GM18520 (cell line): ENCODE results near the gene CA5A.
A peak's percentile ranks its signal among the peaks of the same experiment; 100 is the strongest.

ENCODE experiments used
- ATAC-seq: cut with Tn5 transposase; IDR thresholded peaks from one replicate; pipeline ENCODE4 v1.9.1; 2021; ENCODE audit not compliant: unreplicated experiment

CA5A gene

DNA sequence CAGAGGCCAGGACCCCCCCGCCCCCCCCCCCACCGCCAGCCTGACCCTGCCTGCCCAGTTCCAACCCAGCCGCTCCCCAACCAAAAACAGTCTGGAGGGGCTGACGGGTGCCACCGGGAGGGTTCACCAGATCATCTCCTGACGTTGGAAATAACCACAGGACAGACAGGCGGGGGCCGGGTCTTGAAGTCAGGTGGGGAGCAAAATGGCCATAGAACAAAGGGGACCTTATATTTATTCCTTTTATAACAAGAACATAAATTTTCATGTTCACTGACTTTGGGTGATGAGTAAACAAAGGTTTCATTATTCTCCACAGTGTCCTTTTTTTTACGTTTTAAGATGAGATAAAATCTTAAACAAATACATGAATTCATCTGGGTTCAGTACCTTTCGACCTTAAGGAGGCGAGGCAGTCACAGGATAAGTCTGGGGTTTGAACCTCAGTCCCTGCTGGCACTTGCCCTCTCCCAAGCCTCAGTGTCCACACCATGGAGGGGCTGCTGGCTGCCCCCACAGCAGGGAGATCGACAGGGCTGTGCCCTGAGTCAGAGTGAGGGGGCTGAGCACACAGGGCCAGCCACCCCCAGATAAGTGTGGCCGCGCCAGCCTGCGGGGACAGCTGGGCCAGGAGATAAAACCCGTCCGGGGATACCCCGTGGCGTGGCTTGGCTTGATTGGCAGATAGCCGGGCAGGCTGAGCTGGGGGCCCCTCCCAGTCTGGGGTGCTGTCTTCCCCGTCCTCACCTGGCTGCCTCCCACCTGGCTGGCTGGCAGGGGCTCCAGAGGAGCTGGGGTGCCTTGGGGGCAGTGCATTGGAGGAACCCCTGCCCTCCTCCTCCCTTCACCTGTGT is 82.0 kb downstream of the CA5A start:
- ATAC-seq, result no peak

DNA sequence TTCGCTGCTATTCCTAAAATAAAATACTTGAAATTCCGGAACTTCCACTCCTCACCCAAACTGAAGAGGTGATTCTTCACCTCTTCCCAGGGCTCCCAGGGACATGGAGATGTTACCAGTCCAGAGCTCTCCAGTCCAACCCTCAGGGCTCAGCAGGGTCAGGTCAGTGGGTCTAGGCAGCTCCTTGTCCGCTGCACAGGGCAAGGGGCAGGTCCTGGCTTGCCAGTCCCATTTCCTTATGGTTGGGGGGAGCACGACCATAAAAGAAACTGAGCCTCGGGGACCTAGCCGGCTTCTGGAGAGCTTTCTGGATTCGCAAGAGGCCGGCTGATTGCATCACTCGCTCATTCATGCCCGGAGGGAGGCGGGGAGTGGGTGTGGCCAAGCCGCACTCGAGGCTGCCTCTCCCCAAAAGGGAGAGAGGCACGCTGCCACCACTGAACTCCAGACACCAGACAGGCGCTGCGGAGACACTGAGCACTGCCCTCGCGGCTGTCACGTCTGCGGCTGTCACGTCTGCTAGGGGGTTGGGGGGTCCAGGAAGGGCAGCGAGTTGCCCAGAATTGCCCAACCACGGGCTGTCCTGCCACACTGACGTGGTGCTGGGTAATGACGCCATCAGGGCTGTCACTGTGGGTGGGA is 82.8 kb downstream of the CA5A start:
- peak; percentile 49 for ATAC-seq

DNA sequence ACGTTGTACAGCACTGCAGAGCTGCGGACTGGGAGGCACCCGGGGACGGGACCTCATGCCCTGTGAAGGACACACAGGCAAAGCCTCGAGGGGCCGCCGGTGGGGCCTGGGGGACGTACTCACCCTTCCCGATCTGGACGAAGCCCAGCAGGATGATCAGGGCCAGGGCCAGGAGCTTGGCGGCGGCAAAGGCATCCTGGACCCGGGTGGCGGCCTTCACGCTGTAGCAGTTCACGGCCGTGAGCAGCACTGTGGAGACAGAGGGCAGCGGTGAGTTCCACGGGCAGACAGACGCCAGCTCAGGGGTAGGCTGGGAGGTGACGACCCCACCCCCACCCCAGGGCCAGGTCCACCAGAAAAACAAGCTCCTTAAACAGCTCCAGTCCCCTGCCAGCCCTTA is 84.7 kb downstream of the CA5A start:
- ATAC-seq, result no peak

DNA sequence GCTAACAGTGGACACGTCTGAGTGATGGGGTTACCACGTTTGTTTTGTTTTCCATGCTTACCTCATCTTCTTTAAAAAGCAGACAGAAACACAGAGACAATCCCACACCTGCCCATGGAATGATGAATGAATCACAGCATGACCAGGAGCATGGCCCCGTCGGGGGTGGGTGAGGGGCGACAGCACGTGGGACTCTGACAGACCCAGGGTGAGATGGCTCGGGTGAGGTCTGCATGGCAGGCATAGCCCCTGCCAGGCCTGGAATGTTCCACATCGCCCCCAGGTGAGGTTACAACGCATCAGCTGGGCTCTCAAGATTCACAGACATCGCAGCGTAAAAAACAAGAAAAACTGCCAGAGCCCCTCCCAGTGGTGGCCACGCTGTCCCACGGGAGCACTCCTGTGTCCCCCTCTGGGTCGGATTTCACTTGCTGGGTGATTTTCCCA is 85.2 kb downstream of the CA5A start:
- ATAC-seq, result no peak

DNA sequence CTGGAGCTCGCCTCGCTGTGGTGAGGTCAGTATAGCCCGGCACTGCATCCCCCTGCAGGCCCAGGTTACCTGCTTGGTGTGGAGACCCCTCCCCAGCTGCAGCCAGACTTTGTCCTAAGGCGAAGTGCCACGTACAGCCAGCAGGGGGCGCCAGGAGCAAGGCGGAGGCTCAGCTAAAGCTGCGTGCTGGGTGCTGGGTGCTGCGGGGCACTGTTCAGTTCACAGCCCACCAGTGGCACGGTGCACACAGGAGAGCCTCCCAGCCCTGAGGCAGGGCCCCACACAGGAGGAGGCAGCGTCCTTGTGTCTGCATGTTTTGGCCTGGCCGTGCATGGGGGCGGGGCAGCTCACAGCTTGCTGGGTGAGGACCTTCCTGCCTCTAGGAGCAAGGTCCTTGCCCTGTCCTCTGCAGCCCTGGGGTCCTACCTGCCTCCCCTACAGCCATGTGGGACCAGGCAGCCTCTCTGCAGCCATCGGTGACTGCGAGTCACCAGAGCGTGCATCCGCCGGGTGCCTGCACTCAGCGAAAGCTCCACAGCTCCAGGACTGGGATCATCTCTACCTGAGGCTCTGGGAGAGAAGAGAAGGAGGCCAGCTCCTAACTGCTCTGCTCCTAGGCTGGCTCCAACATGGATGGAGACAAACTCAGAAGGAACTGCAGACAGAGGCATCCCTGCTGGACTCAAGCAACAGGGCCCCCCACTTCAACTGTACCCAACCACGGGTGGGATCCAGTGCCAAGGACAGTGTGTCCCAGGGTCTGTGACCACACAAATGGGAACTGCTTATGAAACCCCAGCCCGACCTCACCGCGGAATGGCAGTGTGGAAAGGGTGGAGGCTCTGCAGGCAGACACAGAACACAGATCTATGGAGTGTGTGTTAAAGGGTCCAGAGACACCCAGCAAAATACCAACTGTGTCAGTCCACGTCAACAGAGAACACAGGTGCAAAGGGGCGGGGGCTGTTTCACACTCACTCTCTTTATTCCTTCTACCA is 86.0 kb downstream of the CA5A start:
- ATAC-seq, result no peak

DNA sequence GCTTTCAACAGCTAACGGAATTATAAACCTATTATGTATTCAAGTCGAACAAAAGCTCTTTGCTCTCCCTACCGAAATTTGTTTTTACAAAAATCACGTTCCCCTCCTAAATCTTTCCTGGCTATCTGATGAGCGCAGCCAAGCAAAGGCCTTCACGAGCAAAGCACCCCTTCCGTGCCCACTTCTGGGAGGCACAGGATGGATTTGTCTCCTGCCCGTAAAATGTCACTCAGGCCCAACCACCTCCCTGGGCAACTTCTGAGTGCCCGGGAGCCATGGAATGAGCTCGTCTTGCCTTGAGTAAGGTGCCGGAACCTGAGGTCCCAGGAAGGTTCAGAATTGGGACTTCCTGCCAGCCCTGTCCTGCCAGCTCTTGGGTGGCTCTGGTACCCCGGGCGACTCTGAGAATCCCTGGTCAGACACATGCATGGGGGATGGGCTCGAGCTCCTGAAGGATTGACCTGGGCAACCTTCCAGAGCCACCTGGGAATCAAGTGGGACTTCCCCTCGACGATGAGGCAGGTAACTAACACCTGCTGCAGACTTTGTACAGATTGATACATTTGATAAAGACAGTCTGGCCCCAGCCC is 86.8 kb downstream of the CA5A start:
- ATAC-seq, result no peak

DNA sequence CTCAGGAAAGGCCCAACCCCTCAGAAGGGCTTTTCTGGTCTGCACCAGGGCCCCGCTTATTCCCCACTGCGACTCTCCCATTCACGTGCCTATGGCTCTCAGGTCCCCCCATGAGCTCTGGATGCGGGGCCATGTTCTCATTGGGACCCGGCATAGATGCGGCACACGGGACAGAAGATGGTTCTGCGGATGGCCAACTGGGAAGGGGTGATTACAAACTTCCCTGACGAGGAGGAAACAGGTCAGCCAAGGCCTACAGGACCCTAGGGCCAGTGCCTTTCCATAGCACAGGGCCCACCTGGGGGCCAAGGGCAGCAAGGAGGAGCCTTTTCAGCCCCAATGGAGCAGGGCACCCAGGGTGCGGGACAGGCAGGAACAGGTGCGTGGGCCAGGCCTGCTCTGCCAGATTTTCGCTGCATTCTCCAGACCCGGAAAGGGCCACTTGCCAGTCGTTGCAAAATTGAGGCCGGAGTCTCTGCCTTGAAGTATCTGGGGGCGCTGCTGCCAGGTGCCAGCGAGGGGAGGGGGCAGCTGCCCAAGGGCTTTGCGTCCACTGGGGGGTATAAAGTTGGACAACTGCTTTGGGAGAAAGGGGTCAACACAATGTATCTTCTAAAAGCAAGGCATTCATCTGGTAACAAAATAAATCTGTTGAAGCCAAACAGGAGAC is 87.5 kb downstream of the CA5A start:
- no peak for ATAC-seq

DNA sequence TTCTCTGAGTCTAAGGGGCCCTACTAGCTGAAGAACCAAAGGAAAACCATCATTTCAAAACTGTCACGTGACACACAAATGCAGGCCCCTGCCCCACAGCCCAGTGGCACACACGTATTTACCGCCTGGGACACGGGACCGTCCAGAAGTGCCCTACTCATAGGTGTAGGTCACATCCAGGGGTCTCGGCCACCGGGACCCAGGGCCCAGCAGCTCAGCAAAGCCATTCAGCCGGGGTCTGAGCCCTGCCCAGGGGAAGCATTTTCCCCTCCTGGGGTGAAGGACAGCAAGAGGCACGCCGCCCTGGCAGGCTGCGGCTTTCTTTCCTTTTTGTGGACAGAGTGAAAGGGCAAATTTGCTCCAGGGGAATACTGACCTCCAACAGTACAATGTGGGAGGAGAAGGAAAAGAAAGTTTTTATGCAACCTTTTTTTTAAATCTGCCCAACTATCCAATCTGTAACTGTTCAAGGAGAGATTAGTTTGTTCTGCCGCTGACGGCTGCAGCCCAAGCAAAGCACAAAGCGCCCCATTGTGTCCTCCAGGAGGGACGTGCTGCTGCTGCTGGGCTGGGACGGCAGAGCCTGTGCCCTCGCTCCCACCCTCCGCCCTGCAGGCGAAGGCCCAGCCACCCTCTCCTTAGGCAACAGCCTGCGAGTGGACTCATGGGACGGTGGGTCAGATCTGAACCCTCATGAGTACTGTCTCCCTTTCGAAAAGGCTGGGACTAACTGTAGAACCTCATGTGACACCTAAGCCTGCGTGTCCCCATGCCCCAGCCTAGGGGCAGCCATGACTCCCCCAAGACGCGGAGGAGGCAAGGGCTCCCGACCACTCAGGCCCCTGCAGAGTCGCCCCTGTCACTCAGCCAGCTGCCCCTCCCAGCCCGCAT is 88.3 kb downstream of the CA5A start:
- no peak for ATAC-seq

DNA sequence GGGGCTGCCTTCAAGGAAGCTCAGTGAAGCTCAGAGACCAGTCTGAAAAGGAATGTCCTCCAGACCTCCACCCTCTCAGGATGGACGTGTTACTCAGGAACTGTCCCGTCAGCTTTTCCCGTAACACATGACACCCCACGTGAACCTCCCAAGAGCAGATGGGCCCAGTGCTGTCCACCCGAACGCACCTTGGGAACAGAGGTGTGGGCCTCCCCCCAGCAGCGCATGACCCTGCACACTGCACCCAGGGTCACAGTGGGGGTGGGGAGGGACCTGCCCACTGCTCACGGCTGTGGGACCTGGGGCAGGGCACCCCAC is 88.9 kb downstream of the CA5A start:
- ATAC-seq, result no peak

DNA sequence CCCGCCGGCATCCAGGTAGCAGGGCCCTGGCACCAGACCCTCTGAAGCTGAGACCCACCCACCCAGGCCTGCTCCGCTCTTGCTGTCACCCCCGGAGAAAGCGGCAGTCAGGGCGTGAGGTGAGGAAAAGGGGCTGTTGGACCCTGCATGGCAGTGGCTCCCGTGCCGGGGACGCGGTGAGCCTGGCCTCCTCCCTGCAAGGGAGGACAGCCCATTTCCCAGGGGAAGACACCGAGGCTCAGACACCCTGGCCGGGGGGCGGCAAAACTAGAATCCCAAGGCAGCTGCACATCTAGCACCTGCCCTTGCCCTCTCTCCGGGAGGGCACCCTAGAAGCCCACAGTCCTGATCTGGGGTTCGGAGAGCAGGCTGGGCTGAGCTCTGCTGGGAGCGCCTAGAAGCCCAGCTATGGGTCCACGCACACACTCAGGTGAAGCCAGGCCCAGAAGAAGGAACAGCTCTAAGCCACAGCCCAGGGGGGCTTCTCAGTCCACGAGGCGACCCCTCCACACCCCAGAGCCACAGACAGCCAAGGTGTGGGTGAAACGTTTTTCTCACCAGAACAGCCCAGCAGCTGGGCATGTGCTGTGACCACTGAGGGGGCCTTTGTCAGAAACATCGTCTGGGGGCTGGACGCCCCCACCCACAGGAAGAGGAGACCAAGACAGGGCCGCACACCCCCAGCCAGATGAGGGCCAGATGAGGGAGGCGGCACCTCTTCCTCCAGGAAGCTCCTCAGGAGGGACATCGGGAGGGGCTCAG is 89.4 kb downstream of the CA5A start:
- ATAC-seq, result no peak

DNA sequence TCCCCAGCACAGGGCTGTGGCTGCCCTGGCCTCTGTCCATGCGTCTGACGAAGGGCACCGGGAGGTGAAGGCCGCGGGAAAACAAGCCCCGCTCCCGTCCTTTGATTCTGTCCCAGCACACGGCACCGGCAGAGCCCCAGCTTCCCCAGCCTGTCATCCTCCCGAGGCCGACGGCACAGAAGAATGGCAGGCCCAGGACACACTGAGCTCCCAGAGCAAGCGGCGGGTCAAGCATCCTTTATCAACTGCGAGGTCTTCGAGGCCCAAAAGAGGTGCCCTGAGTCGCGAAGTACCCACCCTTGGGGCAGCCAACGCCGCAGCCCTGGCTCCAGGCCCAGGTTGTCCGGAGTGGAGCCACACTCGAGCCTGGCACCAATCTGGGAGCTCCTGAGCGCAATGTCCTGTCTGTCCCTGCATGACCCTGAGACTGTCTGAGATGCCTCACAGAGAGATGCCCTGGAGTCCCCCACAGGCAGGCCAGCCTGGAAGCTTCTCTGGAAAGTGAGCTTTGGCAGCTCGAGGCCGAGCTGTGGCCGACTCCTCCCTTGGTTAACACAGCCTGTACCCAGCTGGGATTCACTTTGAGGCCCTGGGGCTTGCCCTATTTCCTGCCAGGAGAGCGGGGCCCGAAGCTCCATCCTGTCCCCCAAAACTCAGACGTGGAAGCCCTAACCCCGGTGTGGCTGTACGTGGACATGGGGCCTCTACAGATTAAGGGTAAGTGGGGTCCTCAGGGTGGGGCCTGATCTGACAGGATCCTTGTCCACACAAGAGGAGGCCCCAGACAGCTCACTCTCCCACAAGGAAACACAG is 90.3 kb downstream of the CA5A start:
- ATAC-seq, result no peak

DNA sequence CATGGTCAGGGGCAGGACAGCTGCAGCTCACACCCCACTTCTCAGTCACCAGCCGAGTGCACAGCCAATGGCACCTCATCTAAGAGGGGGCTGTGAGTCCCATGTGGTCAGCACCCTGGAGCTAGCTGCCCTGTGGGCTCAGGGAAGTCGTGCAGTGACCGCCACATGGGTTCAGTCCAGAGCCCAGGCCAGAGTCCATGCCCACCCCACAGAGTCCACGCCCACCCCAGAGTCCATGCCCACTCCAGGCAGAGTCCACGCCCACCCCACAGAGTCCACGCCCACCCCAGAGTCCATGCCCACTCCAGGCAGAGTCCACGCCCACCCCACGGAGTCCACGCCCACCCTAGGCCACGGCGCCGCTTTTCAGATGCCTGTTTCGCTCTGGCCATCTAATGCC is 91.1 kb downstream of the CA5A start:
- ATAC-seq, result no peak

DNA sequence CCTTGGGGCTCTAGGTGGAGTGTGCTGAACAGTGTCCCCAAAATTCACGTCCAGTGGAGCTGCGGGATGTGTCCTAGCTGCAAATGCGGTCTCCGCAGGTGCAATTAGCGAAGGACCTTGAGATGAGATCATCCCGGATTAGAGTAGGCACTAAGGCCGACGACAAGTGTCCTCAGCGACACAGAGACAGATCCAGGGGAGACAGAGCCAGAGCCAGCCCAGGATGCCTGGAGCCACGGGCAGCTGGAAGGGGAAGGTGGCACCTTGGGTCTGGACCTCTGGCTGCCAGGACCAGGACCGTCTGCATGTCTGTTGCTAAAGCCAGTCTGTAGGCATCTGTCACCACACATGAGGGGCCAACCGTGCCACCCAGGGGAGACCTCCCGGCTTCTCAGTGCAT is 91.5 kb downstream of the CA5A start:
- ATAC-seq, result no peak

DNA sequence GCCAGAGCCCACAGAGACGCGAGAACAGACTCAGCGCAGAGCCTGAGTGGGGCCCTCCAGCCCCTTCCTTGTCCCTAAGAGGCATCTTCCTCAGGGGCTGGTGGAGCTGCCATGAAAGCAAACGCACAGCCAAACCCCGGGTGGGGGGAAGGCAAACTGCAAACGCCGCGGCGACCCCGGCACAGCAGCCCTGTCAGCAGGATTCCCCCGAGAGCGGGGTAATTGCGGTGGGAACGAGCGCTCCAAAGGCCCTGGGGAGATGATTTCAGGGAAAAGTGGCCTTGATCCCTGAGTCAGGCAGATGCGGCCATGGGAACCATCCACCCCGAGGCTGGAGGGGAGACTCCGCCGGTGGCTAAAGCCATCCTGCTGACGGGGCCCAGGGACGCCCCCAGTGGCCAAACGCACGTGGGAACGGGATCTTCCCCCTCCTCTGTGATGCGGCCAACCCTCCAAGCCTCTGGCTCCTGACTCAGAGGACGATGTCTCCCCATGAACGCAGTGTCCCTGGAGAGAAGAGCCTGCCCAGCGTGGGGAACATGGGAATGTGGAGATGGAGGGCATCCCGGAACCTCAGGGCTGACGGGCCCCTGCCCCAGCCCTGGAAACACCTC is 92.1 kb downstream of the CA5A start:
- ATAC-seq, result no peak

DNA sequence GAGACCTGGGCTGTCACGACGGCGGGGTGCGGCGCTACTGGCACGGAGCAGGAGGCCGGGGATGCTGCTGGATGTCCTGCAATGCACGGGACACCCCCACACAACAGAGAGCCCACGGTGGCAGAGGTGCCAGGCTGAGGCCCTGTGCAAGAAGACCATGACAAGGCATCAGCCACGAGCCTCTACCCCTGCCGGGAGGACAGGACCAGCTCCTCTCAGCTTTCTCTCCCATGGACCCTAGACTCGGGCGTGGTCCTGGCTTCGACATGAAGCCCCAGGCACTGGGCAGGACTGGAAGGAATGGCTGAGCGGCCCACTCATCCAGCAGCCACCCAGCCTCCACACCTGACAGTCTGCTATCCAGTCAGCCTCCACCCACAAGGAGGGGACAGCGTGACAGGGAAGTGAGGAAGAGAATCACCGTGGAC is 92.6 kb downstream of the CA5A start:
- ATAC-seq, result no peak

DNA sequence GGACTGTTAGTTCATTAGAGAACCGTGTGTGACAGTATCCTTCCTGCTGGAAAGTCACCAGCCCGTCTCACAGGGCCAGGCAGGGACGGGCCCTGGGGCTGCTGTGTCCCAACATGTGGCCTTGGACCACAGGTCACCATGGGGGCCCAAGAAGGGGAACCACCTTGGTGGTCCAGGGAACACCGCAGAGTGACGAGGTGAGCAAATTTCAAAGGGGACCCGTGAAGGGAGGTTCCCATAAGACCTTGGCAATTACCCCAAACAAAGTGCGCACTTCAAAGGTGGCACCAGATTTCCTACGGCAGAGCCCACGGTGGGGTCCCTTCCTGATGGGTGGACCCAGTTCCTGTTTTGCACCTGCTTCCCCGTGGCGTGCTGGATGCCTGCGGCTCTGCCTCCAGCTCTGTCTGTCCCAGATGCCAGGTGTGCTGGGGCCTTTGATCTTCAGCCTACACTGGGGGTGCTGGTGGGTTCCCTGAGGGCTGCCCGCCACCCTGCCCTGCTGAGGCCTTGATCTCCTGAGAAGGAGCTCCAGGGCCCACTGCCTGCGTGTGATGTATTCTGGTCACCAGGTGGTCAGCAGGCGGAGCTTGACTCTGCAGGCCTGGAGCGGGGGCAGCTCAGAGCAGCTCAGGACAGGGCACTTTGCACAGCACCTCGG is 94.0 kb downstream of the CA5A start:
- ATAC-seq, result no peak
